Subcutaneous adipose tissue (tissue), 4 donors: ENCODE measurements around the gene GNAT1. TPM values are rescaled to one million over a fixed set of nuclear protein-coding genes. Genes with fewer than 3 reads are reported as not detected.

ENCODE experiments used
- CTCF ChIP-seq: fragments of 450-650 bp; IDR thresholded peaks from one replicate; pipeline ENCODE4 v1.5.1; 2016; ENCODE audit warnings: low read depth, mild to moderate bottlenecking, control low read depth, antibody characterized with exemption, moderate library complexity
- total RNA-seq, 4 donors: library from RNA; depleted of rRNA; stranded (reverse); fragments of >200 nt; gene quantifications; one replicate each; pipeline ENCODE4 v1.1.0, GENCODE V29; 2016

GNAT1 gene
- total RNA-seq, 4 donors from 2014 or later: not detected

GRCh38 chr3:50227390-50228183, 36.2 kb downstream of the GNAT1 start:
- TF ChIP-seq CTCF: no peak

DNA sequence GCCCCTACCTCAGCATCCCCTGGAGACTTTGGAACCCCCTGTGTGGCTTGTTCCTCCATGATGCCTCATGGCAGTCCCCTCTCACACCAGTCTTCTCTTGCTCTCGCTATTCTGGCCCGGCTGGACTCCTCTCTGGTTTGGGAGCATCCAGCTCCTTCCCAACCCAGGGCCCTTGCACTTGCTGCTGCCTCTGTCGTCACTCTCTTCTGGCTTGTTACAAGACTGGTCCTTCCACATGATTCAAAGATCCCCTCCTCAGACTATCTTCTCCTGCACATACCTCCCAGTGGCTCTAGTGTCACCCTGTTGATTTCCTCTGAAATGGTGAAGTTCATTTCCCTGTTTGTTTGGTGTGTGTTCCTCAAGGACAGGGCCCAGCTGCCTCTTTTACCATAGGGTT, 38.1 kb downstream of the GNAT1 start:
- no peak for TF ChIP-seq CTCF

DNA sequence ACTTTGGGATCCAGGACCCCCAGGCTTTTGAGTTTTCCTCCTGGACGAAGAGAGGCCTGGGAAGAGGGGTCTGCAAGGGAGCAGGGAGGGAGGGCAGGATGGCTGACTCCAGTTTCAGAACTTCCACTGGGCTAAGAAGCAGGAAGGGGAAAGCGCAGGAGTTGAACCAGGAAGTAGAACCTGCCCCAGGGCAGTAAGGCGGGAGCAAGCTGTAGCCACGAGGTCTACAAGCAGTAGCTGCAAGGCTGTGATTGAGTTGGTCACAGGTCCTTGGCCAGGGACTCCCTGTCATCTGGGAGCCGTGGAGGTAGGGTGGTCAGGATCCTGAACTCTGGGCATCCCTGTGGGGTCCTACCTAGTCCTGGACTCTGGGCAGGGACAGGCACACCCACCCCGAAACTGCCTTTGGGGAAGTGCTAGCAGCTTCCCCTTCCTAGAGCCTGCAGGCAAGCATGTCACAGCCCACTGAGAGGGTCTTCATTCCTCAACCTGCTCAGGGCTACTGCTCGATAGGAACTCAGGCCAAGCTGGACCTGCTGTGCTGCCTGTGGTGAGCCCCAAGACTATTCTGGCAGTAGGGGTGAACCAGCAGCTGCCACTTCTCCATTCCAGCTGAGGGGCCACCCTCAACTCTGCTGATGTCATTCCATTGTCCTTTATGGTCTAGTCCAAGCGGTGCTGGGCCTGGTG, 38.8 kb downstream of the GNAT1 start:
- TF ChIP-seq CTCF: no peak

GRCh38 chr3:50230794-50231125, 39.4 kb downstream of the GNAT1 start:
- TF ChIP-seq CTCF: no peak

DNA sequence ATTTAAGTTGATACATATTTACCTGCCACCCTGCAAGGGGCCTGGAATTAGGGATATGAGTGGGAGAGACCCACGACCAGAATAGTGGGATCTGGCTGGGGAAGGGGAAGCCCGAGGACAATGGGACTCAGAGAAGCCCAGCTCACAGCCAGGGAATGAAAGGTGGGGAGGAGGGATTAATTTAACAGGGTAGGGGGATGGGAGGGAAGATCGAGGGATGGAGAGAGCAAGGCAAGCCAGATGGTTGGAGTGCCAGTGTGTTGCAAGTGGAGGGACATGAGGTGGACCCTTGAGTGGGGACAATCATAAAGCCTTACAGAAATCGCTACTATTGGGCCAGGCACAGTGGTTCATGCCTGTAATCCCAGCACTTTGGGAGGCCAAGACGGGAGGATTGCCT, 40.2 kb downstream of the GNAT1 start:
- no peak for TF ChIP-seq CTCF

DNA sequence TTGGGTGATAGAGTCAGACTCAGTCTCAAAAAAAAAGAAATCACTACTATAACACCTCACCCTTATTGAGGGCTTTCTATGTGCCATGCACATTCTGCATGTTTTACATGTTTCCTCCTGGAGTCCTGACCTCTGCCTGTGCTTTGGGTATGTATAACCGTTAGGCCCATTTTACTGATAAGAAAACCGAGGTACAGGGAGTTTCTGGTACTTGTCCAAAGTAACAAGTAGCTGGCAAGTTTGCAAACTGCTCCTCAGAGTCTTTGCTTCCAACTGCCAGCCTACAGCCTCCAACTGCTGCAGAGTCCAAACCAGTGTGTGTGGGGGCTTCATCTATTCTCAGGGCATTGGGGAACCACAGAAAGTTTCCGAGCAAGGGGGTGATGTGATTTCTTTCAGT, 40.9 kb downstream of the GNAT1 start:
- TF ChIP-seq CTCF: no peak

DNA sequence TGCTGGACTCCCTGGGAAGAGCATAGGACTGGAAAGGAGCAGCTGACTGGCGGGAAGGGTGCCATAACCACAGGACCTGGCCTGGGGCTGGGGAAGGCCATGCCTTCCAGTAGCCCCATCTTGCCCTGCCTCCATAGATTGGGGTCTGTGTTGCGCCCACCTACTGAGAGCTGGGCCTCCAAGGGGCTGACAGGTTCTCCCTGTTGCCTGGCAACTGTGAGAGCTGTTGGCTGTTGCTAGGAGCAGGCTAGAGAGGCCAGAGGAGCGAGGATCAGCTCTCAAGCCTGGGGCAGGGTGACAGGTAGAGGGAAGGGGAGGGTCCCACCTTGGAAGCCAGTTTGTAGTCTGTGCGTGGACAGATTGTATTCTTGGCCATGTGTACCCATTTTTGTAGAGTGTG, 41.8 kb downstream of the GNAT1 start:
- no peak for TF ChIP-seq CTCF
